GM10248 (cell line): ENCODE results near the gene KRTAP10-8.

ENCODE experiments used
- CTCF ChIA-PET: fragments of 300-600 bp; sonication (Branson Sonifier 250); formaldehyde crosslinking; extraction: SDS; loops from one replicate; lab custom pipeline; 2021; ENCODE audit warnings: antibody characterized with exemption; lab: Yijun Ruan, JAX
- POLR2A ChIA-PET: fragments of 350-650 bp; sonication (Branson Sonifier 250); formaldehyde crosslinking; extraction: SDS; loops from one replicate; lab custom pipeline; 2020; ENCODE audit warnings: antibody characterized with exemption; lab: Yijun Ruan, JAX
- DNase-seq: peaks from one replicate; pipeline ENCODE4 v3.0.0; 2012; ENCODE audit errors: extremely low spot score
- CTCF ChIP-seq: IDR thresholded peaks from 2 replicates; pipeline ENCODE4 v1.5.1; 2012; ENCODE audit warnings: mild to moderate bottlenecking, low read depth; ENCODE audit errors: extremely low read depth, missing control alignments, control extremely low read depth

Gene KRTAP10-8

GRCh38 chr21:44650265-44650972 is 38.5 kb downstream of the KRTAP10-8 start:
- ChIA-PET CTCF (interaction anchor here (1.4 kb wide), 1 partner anchor 9 kb away, joined by 3 read pairs; no protein-coding TSS in a partner anchor), POLR2A (no interaction called here)
- no peak for TF ChIP-seq CTCF
- no peak for DNase-seq

GRCh38 chr21:44650973-44651675 is 39.2 kb downstream of the KRTAP10-8 start:
- no peak for TF ChIP-seq CTCF
- ChIA-PET CTCF (no interaction called here), POLR2A (no interaction called here)
- DNase-seq, result no peak

GRCh38 chr21:44653123-44653522 is 41.2 kb downstream of the KRTAP10-8 start:
- ChIA-PET POLR2A (no interaction called here), CTCF (no interaction called here)

GRCh38 chr21:44653656-44654575 is 42.0 kb downstream of the KRTAP10-8 start:
- TF ChIP-seq CTCF, result no peak
- POLR2A ChIA-PET, result no interaction called here
- CTCF ChIA-PET, result no interaction called here

More at GRCh38 chr21:44653123-44653522, 41.2 kb downstream of the KRTAP10-8 start:
- no peak for TF ChIP-seq CTCF
- no peak for DNase-seq

GRCh38 chr21:44654576-44655175 is 42.8 kb downstream of the KRTAP10-8 start, which contains the start of gene KRTAP12-4:
TSS of gene KRTAP12-4 (minus strand) at chr21:44654659. CDS start at chr21:44654614, 45 bp downstream.
- no peak for TF ChIP-seq CTCF
- ChIA-PET POLR2A (no interaction called here), CTCF (no interaction called here)
- DNase-seq, result no peak

More at GRCh38 chr21:44653656-44654575, 42.0 kb downstream of the KRTAP10-8 start:
- DNase-seq, result no peak
